ENCODE data around the gene HSH2D. TPM values are rescaled to one million over a fixed set of nuclear protein-coding genes. Genes with fewer than 3 reads are reported as not detected.

The HSH2D gene
- total RNA-seq, 1 donor: not detected

- H3K4me3 ChIP-seq (ENCODE audit: low read depth, low read length): no peak overlapping the region
- TF ChIP-seq CTCF (IDR thresholded peaks at IDR 0.05; ENCODE audit: insufficient read depth, low read length): no peak
- no peak for DNase-seq (ENCODE audit: low read depth)
Measured at GRCh38 chr19:16121967-16122366, 21.5 kb upstream of the HSH2D start.

- TF ChIP-seq CTCF (IDR thresholded peaks at IDR 0.05; ENCODE audit: insufficient read depth, low read length): no peak
- DNase-seq (ENCODE audit: low read depth): no peak
Measured at GRCh38 chr19:16124953-16125352, 18.5 kb upstream of the HSH2D start.

GRCh38 chr19:16125737-16126495 lies 17.6 kb upstream of the HSH2D start:
- no peak overlapping the region for H3K4me3 ChIP-seq (ENCODE audit: low read depth, low read length)
- TF ChIP-seq CTCF (IDR thresholded peaks at IDR 0.05; ENCODE audit: insufficient read depth, low read length): no peak
- DNase-seq (ENCODE audit: low read depth): no peak

More at GRCh38 chr19:16124953-16125352, 18.5 kb upstream of the HSH2D start:
- no peak overlapping the region for H3K4me3 ChIP-seq (ENCODE audit: low read depth, low read length)

- H3K4me3 ChIP-seq (ENCODE audit: low read depth, low read length): no peak overlapping the region
- DNase-seq (ENCODE audit: low read depth): no peak
- TF ChIP-seq CTCF (IDR thresholded peaks at IDR 0.05; ENCODE audit: insufficient read depth, low read length): no peak
Measured at GRCh38 chr19:16127080-16127479, 16.4 kb upstream of the HSH2D start.

GRCh38 chr19:16127776-16128371 lies 15.6 kb upstream of the HSH2D start:
- TF ChIP-seq CTCF (IDR thresholded peaks at IDR 0.05; ENCODE audit: insufficient read depth, low read length): no peak
- no peak for DNase-seq (ENCODE audit: low read depth)
- no peak overlapping the region for H3K4me3 ChIP-seq (ENCODE audit: low read depth, low read length)

- no peak for DNase-seq (ENCODE audit: low read depth)
- H3K4me3 ChIP-seq (ENCODE audit: low read depth, low read length): no peak overlapping the region
- no peak for TF ChIP-seq CTCF (IDR thresholded peaks at IDR 0.05; ENCODE audit: insufficient read depth, low read length)
Measured at GRCh38 chr19:16131648-16132047, 11.8 kb upstream of the HSH2D start.

All from fibroblast of the aortic adventitia (primary cell).